Stimulated activated CD4-positive, alpha-beta T cell treated with anti-CD3 and anti-CD28 coated beads, Interleukin-12 subunit alpha, Interleukin-12 subunit beta, amount 100 ng/mL, for 24 hours (primary cell): ENCODE results near the gene GAS7.
"Not testable (repeated sequence)": the region's sequence is repeated elsewhere in the genome, so short reads cannot be mapped to it uniquely, and the experiment has no call there.

Experiments used
- DNase-seq, 2 experiments: peaks; one replicate each; pipeline ENCODE4 v3.0.0-alpha.2; 2020; ENCODE audit warnings: low read depth in 2 of 2

GAS7 gene

DNA sequence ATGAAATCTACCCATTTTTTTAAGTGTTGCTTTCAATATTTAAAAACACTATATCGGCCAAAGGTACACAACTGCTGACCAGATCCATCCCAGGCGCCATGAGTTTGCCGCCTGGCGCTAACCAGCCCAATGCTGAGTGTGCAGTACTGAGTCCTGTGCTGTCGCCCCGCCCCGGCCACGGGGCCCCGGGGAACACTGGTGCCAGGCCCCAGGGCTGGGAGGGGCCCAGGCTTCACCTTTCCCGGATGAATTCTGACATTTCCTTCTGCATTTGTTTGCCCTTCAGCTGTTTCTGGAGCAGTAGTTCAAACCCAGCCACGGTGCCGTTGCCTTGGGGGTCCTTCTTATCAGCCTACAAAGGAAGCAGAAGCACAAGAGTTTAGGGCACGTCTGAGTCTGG lies 255.5 kb downstream of the GAS7 start:
- DNase-seq: no peak

DNA sequence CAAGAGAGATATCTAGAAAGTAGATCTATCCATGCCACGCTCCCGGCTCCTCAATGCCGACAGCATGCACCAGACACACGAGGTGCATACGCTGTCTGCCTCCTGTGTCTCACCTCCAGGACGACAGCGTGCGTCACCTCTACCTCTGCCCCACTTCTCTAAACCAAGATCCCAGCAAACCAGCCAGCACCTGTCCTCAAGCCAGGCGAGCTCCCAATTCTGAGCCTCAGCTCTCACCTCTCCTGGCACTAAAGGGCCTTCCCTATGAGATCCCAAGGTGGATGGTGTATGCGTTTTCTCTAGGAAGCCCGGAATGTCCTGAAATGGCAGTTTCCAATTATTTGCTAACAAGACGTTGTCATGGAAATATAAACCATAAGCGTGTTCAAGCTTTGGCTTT lies 257.1 kb downstream of the GAS7 start:
- DNase-seq: no peak

DNA sequence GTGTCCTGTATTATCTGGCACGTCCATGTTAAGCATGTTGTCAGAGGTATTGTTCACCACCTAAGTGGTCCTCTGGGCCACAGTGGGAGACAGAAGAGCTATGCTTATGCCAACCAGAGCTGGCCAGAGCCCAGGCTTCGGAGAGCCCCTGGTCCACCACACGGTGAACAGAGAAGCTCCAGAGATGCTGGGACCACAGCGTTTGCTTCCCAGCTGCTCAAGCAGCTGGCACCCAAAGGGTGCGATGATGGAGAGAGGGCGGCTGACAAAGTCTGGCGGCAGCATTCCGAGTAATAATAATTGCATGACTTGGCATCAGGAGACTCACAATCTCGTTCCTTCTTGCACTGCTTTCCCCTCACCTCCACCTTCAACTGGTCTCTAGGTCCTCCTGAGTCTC lies 257.6 kb downstream of the GAS7 start:
- DNase-seq: no peak

DNA sequence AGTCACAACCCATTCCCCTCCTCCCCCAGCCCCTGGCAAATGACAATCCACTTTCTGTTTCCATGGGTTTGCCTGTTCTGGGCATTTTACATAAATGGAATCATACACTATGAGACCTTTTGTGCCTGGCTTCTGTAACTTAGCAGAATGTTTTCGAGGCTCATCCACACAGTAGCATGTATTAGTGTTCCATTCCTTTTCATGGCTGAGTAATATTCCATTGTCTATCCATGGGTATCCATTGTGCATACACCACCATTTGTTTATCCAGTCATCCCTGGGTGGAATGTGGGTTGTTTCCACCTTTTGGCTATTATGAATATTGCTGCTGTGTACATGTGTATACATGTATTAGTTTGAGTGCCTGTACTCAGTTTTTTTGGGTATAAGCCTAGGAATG lies 259.6 kb downstream of the GAS7 start:
- DNase-seq: no peak

DNA sequence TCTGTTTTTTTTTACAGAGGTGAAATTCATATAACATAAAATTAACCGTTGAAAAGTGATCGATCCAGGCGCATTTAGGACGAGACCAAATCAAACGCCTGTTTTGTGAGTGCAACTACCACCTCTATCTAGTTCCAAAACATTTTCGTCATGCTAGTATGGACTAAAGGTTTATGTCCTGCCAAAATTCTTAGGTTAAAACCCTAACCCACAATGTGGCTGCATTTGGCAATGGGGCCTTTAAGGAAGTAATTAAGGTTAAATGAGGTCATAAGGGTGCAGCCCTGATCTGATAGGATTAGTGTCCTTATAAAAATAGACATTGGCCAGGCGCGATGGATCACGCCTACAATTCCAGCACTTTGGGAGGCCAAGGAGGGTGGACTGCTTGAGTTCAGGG lies 260.5 kb downstream of the GAS7 start:
- no peak for DNase-seq

DNA sequence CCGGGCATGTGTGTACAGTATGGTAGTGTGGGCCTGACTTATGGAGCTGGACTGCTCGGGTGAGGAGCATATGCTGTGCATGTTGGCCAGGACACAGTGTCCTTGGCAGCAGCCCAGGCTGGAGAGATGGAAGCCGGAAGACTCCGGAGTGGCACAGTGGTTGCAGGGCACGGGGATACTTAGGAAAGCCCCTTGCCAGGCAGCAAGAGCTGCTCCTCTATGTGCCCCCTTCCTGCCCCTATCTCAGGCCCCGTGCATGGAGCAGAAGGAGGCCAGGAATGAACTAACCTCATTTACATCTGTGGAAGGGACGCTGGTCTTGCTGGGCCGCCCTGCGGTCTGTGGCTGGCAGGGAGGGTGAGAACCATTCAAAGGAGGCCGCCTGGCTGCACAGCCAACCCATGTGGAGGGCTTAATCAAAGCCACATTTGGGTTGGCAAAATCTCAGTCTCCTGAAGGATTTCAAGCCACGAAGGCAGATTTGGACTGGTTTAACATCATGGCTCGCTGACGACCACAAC lies 261.1 kb downstream of the GAS7 start:
- no peak for DNase-seq

DNA sequence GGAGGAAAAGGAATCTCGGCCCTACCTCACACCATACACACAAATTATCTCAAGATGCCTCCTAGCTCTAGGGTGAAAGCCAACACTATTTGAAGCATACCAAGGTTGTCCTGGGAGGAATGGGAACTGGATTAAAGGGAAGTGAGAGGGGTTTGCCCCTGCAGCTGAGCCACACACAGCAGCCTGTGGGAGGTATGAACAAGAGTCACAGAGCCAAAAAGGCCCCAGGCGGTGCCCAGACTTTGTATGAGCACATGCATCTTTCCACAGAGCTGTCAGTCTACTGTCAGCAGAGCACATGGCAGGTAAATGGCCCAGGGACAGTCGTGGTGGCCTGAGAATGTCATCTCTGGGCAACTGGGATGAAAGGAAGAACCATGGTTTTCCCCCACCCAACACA lies 262.3 kb downstream of the GAS7 start:
- no peak for DNase-seq

DNA sequence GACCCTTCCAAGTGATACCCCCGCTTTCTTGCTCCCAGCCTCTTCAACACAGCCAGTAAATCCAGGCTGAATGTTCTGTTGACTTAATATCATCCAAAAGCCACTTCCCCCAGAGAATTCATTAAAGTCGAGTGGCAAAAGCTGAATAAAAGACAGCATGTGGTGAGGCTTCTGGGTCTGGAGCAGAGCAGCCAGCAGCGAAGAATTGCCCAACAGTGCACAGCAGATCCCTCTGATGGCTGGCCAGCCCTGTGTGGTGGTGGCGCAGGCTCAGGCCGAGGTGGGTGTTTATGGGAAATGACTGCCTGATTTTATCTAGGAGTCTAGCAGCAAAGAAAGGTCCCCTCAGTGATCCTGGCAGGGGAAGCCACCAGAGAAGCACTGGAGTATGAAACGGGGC lies 263.0 kb downstream of the GAS7 start:
- DNase-seq: no peak

DNA sequence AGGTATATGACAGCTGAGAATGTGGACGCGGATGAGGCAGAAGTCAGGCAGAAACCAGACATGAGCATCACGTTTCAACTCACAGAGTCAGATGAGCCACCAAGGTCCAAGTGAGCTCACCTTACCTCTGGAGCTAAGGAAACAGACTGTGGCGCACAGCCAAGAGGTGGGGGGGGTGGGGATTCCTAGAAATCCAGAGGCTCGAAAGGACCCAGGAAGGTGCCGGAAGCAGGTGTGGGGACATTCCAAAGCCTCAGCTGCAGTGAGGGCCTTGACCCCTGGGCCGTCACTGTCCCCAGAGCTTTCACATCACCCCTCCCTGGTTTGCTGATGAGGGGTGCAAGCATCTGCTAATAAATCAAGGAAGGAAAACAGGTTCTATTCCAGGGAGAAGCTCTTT lies 264.1 kb downstream of the GAS7 start:
- no peak for DNase-seq

DNA sequence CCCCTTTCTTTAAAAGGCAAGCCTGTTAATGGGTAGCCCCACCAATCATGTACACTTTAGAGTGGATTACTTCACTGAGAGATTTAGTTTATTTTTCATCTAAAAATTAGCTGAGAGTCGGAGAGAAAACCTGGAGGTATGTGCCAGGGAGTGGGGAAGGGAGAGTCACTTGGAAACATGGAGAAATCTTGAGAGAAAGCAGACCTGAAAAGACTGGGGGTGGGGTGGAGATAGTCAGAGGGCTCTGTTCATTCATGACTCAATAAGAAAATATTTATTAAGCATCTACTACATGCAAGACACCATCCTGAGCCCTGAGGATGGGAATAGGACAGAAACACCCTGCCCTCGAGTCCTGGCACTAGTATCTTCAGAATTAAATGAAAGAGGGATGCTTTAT lies 265.9 kb downstream of the GAS7 start:
- DNase-seq: no peak

DNA sequence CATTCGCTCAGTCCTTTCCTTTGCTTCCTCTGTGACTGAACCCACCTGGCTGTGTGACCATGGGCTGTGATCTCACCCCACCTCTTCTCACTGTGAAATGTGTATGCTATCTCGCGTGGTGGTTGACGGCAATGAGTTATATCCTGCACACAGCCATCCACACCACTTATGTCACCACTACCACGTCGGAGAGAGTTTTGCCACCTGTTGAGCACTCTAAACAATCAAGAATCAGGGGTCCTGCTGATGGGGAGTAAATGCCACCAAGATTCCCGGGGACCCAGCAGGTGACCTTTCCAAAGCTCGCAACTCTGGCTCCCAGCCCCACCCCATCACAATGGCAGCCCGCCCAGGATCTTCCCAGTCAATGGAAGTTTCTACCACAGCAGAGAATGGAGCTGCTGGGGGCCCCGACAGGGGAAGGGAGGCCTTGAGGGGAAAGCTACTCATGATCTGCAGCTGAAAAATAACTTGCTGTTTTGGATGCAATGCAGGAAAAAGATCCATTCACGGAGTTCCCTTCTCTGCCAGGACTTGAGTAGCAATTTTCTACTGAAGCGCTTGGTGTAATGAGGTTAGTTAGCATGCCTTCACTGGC lies 267.2 kb downstream of the GAS7 start:
- DNase-seq: no peak

DNA sequence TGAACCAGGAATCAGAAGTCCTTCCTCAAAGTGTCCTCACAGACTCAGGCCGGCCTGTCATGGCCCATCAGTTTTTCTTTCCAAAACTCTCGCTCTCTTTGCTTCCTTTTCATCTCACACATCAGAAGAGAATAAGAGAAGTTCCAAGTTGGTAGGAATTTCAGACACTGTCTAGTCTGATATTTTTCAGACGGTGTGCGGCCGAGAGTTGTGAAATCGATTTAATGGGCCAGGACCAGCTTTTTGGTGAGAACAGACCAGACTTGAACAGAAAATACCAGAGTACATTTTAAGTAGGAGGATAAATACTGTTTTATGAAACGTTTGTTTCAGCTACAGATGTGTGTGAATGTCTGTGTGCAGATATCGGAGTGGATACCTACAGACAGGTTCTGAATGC lies 268.5 kb downstream of the GAS7 start:
- DNase-seq: no peak

DNA sequence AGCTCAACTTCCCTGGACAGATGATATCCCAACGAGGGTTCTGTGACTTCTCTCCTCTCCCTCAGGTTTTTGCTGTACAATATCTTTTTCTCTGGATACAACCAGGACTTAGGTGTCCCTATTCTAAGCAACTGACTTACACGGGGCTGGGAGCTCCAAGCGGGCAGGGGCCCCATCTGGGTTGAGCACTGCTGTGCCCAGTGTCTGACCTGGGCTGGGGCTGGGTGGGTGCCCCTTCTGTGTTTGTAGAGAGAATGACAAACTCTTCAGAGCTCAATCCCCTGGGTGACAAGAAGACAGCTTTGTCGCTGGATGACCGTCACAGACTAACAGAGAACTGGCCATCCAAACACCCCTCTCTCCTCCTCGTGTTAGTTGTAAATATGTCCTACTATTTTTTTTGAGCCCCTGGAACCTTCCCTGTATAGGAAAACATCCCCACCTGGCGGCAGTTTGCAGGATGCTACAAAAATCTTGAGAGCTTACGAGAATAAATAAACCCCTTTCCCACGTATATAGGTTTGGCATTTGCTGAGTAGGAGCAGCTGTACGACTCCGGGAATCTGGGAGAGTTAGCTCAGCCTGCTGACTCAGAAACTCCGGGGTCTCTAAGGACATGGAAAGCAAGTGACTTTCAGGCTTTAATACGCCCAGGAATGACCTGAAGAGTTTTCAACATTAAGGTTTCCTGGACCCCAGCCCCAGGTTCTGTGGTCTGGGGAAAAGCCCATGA lies 269.6 kb downstream of the GAS7 start:
- DNase-seq: no peak

DNA sequence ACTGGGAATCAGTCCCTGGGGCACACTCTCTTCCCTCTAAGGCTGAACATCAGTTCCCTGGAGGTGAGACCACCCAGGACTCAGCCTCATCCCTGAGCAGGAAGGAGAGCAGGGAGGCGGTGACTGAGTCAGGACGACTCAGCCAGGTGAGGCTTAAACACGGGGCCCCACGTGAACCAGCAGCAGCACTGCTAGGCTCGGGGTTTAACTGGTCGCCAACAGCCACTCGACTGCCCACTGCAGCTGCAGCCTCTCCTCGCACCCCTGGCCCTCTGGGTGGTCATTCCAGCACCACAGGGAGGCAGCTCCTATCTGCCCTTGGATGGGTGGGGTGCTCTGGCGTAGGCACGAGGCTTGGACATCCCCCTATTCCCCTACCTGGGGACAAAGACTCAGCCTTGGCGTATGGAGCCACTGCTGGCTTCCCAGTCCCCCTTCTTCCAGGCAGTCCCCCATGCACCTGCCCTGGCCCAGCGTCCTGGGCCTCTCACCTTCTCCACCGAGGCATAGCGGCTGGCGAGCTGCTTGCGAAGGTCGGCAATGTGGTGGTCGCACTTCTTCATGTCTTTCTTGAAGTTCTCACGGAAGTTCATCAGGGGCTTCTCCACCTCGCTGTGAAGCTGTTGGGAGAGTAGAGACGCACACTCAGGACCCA lies 272.1 kb downstream of the GAS7 start:
- DNase-seq: no peak

DNA sequence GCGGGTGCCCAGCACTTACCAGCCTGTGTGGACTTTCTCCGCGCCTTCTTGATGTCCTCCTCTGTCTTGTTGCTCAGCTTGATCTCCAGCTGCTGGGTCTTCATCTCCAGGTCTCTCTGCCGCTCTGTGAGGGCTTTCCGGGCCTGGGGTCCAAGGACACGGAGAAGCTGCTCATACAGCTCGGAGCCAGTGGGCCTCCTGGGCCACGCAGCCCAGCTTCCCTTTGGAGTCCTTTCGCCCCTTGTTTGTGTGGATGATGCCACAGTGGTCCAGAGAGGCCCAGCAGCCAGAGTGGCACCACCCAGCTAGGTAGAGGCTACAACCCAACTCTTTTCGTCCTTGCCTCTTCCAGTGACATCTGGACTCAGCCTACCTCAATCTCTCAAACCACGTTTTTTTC lies 272.9 kb downstream of the GAS7 start:
- DNase-seq: no peak

DNA sequence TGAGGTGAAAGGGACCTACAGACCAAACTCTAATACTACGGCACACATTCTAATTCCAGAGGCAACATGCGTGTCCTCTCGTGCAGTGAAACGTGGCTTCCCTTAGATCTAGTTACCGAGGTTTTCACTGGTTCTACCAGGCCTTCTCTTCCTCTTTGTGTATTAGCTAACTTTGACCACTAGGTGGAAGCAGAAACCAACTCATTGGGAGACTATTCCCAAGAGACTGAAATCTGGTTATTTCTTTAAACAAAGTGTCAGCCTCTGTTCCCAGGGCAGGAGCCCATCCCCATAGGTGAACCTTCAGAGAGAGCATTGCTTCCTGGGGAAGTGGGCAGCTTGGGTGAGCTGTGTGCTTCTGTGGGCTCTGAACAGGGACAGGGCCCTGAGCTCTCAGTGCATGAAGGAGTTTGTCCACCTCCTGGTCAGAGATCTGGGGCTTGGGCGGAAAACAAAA lies 273.6 kb downstream of the GAS7 start:
- DNase-seq: no peak

DNA sequence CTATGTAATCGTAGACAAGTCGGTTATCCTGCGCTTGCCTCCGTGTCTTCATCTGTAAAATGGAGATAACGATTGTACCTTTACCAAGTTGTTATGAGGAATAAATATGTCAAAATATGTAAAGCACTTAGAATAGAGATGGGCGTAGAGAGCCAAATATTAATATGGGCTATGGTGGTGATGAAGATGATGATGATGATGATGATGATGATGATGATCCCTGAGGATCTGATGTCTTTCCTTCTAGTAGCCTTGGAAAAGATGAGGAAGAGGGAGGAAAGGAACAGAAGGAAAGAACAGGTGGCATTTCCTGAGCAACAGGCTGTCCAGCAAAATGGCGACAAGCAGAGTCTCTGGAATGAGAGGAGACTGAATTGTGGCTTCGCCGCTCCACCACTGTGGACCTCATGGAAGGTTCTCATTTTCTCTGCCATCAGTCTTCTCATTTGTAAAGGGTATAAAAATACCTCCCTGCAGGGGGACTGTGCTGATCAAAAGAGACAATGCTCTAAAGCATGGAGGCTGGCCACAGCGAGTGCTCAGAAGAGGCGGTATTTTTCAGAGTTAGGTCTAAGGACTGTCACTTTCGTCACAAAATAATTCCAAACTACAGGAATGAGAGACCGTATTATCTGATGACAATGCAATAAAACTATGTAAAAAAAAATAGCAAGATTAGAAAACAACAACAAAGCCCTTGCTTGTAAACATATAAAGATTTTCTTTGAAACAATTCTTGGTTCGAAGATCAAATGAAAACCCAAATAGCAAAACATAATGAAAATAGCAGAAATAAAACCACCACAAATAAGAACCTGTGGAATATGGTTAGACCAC lies 276.2 kb downstream of the GAS7 start:
- no peak for DNase-seq

DNA sequence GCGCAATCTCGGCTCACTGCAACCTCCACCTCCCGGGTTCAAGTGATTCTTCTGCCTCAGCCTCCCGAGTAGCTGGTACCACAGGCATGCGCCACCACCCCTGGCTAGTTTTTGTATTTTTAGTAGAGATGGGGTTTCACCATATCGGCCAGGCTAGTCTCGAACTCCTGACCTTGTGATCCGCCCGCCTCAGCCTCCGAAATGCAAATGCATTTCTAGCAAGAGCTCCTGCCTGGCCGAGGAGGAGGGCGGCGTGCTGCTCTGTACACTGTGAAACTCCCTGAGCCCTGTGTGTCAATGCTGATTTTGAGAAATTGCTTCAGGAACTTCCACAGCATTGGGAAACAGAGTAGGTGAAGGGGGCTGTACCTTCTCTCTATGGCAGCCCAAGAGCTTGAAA lies 277.2 kb downstream of the GAS7 start:
- DNase-seq: not testable (repeated sequence)

DNA sequence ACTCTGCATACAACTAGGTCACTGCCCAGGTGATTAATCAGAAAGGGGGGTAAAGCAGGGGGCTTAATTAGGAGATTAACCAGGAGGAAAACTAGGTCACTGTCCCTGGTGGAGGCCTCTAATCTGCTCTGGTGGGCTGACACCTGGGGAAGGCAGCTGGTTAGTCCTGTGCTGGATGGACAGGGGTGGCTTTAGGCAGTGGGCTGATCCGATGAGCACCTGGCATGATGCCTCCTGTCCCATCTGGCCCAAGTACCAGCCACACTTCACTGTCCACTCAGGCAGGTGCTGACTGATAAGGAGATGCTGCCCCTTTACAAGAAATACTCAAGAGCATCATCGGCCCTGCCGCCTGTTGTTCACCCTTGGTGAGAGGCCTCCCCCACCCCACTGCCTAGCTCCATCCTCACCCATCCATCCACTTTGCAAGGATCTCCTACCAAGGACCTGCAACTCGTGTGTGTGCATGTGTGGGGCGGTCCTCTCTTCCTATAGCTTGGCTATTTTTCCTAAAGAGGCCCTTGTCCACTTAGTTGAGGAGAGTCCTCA lies 279.5 kb downstream of the GAS7 start:
- no peak for DNase-seq

DNA sequence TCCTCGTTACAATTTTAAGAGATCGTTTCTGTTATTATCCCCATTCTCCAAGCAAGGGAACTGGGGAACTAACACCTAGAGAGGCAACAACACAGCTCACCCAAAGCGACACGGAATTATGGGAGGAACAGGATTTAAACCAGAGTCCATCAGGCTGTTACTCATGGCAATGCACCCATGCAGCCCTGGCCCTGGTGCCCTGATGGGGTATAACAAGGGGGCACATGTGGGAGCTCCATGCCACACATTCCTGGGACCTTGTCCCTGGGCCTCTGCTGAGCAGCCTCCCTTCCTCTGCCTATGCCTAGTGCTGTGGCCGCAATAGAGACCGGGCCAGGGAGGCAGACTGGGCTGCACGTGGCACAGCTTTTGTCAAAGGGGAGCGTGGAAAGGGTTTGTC lies 280.1 kb downstream of the GAS7 start:
- DNase-seq: no peak

DNA sequence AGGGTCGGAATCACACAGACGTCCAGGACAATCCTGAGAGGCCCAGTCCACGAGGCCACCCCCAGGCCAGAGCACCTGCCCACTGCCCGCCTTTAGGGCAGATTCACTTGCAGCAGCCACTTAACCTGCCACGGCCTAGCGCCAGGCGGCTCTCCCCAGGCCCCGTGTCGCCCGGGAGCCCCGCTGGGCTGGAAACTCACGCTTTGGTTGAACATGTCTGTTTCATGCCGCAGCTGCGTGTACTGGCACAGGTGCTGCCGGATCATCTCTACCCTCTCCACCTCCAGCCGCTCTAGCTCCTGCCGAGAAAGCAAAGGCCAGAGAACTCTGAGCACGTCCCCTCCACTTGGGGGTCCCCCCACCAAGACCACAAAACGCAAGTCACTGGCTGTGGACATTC lies 280.6 kb downstream of the GAS7 start:
- no peak for DNase-seq

DNA sequence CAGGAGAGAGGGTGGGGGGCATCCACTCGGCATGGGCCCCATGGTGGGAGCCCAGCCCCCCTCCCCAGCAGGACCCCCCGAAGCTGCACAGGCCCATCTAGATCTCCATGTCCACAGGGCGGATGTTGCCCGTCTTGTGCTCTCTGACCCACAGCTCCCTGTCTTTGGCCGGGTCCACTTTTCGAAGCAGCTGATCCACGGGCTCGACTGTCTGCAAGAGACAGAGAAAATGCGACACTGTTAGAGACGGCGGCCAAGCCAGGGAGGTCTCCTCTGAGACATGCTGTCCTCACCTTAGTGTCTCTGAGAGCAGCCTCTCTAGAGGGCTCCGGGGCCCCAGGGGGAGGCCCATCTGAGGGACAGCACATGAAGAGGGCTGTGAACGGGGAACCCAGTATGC lies 281.3 kb downstream of the GAS7 start:
- DNase-seq: no peak
